GM23338 (cell line): ENCODE results near the gene ADORA3. TPM values are rescaled to one million over a fixed set of nuclear protein-coding genes. Genes with fewer than 3 reads are reported as not detected.

Source experiments
- ATAC-seq: fragments of 200-7000 bp; cut with Tn5 transposase; 3 replicates; pipeline ENCODE4 v1.9.1; 2020
- DNase-seq: peaks from one replicate; pipeline ENCODE4 v3.0.0-alpha.2; 2015; ENCODE audit warnings: low spot score
- H2AFZ ChIP-seq: fragments of 200-600 bp; sonication (generic); 2 replicates; pipeline ENCODE4 v1.8.0; 2016; ENCODE audit warnings: antibody characterized with exemption, mild to moderate bottlenecking, moderate library complexity
- H3F3A ChIP-seq: fragments of 200-600 bp; sonication (generic); replicated peaks from 2 replicates; pipeline ENCODE4 v1.8.0; 2017; ENCODE audit warnings: antibody characterized with exemption, mixed run types, low read depth
- H3K27ac ChIP-seq: fragments of 200-600 bp; sonication (generic); 2 replicates; pipeline ENCODE4 v1.6.1; 2016; ENCODE audit warnings: low read depth
- H3K27me3 ChIP-seq: fragments of 200-600 bp; sonication (generic); 2 replicates; pipeline ENCODE4 v1.8.0; 2016; ENCODE audit warnings: mild to moderate bottlenecking, mixed run types, moderate library complexity; ENCODE audit not compliant: insufficient read depth
- H3K36me3 ChIP-seq: fragments of 200-600 bp; sonication (generic); 2 replicates; pipeline ENCODE4 v1.8.0; 2016; ENCODE audit warnings: mild to moderate bottlenecking; ENCODE audit not compliant: insufficient read depth
- H3K4me1 ChIP-seq: fragments of 200-600 bp; sonication (generic); 2 replicates; pipeline ENCODE4 v1.8.0; 2016; ENCODE audit warnings: mild to moderate bottlenecking, moderate library complexity; ENCODE audit not compliant: insufficient read depth
- H3K4me2 ChIP-seq: fragments of 200-600 bp; sonication (generic); 2 replicates; pipeline ENCODE4 v1.7.1; 2017; ENCODE audit warnings: mixed run types
- H3K4me3 ChIP-seq: fragments of 200-600 bp; sonication (generic); 2 replicates; pipeline ENCODE4 v1.6.1; 2016; ENCODE audit warnings: mixed run types
- H3K79me2 ChIP-seq: fragments of 200-600 bp; sonication (generic); replicated peaks from 2 replicates; pipeline ENCODE4 v1.8.0; 2017; ENCODE audit warnings: mild to moderate bottlenecking; ENCODE audit not compliant: insufficient read depth
- H3K9me2 ChIP-seq: fragments of 200-600 bp; sonication (generic); 2 replicates; pipeline ENCODE4 v1.8.0; 2017; ENCODE audit not compliant: insufficient read depth
- H4K20me1 ChIP-seq: fragments of 200-600 bp; sonication (generic); replicated peaks from 2 replicates; pipeline ENCODE4 v1.8.0; 2017; ENCODE audit warnings: mild to moderate bottlenecking; ENCODE audit not compliant: insufficient read depth
- H3K27ac Mint-ChIP-seq: 2 replicates; pipeline ENCODE4 v1.8.0; 2020; ENCODE audit warnings: inconsistent platforms, mild to moderate bottlenecking, moderate library complexity, mixed read lengths
- H3K27me3 Mint-ChIP-seq: 3 replicates; pipeline ENCODE4 v1.8.0; 2022; ENCODE audit warnings: low read depth, mild to moderate bottlenecking, moderate library complexity, mixed read lengths, inconsistent platforms; ENCODE audit not compliant: insufficient read depth, poor library complexity
- H3K36me3 Mint-ChIP-seq: 3 replicates; pipeline ENCODE4 v1.8.0; 2021; ENCODE audit warnings: low read depth, mild to moderate bottlenecking, inconsistent platforms, moderate library complexity, mixed read lengths
- H3K4me1 Mint-ChIP-seq: 3 replicates; pipeline ENCODE4 v1.8.0; 2020; ENCODE audit warnings: mild to moderate bottlenecking, inconsistent platforms, mixed read lengths
- H3K4me3 Mint-ChIP-seq: 3 replicates; pipeline ENCODE4 v1.8.0; 2021; ENCODE audit warnings: moderate library complexity, mild to moderate bottlenecking, inconsistent platforms, mixed read lengths
- H3K9me3 Mint-ChIP-seq: 3 replicates; pipeline ENCODE4 v1.8.0; 2020; ENCODE audit warnings: moderate library complexity, mild to moderate bottlenecking, inconsistent platforms, mixed read lengths
- CREB1 ChIP-seq: fragments of 250-450 bp; sonication (Bioruptor Pico); IDR thresholded peaks from 2 replicates; pipeline ENCODE4 v1.5.0; 2020; ENCODE audit warnings: low read depth, mild to moderate bottlenecking, moderate library complexity
- EZH2 ChIP-seq: fragments of 200-600 bp; sonication (generic); IDR thresholded peaks from one replicate; pipeline ENCODE4 v1.8.0; 2017; ENCODE audit warnings: antibody characterized with exemption, mild to moderate bottlenecking, low read depth; ENCODE audit not compliant: unreplicated experiment
- EZH2phosphoT487 ChIP-seq: fragments of 200-600 bp; sonication (generic); IDR thresholded peaks from one replicate; pipeline ENCODE4 v1.8.1; 2018; ENCODE audit warnings: antibody characterized with exemption; ENCODE audit not compliant: unreplicated experiment
- NANOG ChIP-seq: IDR thresholded peaks from 2 replicates; pipeline ENCODE4 v1.6.1; 2016; ENCODE audit warnings: antibody characterized with exemption, borderline replicate concordance
- POLR2AphosphoS5 ChIP-seq: IDR thresholded peaks from 2 replicates; pipeline ENCODE4 v1.6.1; 2016; ENCODE audit warnings: antibody characterized with exemption, low read depth
- STAT1 ChIP-seq: IDR thresholded peaks from one replicate; pipeline ENCODE4 v1.6.1; 2016; ENCODE audit warnings: antibody characterized with exemption; ENCODE audit not compliant: unreplicated experiment
- ZNF114 ChIP-seq: fragments of 250-450 bp; sonication (Bioruptor Pico); IDR thresholded peaks from 2 replicates; pipeline ENCODE4 v1.5.0; 2020; ENCODE audit warnings: mild to moderate bottlenecking, moderate library complexity
- ZNF331 ChIP-seq: fragments of 250-450 bp; sonication (Bioruptor Pico); IDR thresholded peaks from 2 replicates; pipeline ENCODE4 v1.5.0; 2020; ENCODE audit warnings: low read depth, mild to moderate bottlenecking, moderate library complexity
- polyA plus RNA-seq: library from polyadenylated mRNA; unstranded; fragments of >200 nt; fragmentation: Nextera tagmentation; extraction: Ambion mirVana; gene quantifications from 2 replicates; pipeline ENCODE4 v1.2.1, GENCODE V29; 2016
- total RNA-seq: library from RNA; depleted of rRNA; stranded (reverse); fragments of >200 nt; shearing (Covaris generic); gene quantifications from 2 replicates; pipeline ENCODE4 v1.2.3, GENCODE V29; 2014
- TF ChIP-seq, protein P1 (sequence below): IDR thresholded peaks from one replicate; pipeline ENCODE4 v1.6.1; 2018; ENCODE audit warnings: antibody characterized with exemption; ENCODE audit not compliant: unreplicated experiment
- TF ChIP-seq, protein P2 (sequence below), 2 experiments: fragments of 200-600 bp in 1 of 2; sonication (generic) in 1 of 2; conservative IDR thresholded peaks; 2 replicates each; pipeline versions ENCODE4 v1.5.1 to v1.6.1; 2016 to 2017; ENCODE audit warnings: antibody characterized with exemption in 2 of 2, low read depth in 2 of 2, mild to moderate bottlenecking in 2 of 2, moderate library complexity in 1 of 2
- TF ChIP-seq, protein P3 (sequence below): fragments of 250-450 bp; sonication (Bioruptor Pico); IDR thresholded peaks from 2 replicates; pipeline ENCODE4 v1.5.0; 2020; ENCODE audit warnings: mild to moderate bottlenecking, moderate library complexity

ADORA3 gene
- total and polyA plus RNA-seq, 2 experiments from 2014 or later, result not detected

DNA sequence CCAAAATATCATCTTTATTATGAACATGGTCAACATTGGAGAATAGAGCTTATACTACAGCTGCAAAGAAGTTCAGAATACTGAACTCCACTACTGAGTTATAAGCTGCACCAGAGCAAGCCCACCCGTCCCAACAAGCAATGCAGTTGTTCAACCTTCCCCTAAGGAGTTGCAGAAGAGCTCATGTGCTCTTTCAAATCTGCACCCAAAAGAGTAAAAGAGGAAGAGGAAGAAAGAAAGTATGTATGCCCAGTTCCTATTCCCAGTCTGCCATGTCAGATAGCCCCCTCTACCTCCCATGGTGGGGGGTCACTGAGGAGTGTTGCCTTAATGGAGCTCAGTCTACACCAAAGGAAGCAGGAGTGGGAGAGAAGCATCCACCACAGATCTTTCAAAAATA is 22.8 kb downstream of the ADORA3 start (continued):
- TF ChIP-seq, protein P1, sequence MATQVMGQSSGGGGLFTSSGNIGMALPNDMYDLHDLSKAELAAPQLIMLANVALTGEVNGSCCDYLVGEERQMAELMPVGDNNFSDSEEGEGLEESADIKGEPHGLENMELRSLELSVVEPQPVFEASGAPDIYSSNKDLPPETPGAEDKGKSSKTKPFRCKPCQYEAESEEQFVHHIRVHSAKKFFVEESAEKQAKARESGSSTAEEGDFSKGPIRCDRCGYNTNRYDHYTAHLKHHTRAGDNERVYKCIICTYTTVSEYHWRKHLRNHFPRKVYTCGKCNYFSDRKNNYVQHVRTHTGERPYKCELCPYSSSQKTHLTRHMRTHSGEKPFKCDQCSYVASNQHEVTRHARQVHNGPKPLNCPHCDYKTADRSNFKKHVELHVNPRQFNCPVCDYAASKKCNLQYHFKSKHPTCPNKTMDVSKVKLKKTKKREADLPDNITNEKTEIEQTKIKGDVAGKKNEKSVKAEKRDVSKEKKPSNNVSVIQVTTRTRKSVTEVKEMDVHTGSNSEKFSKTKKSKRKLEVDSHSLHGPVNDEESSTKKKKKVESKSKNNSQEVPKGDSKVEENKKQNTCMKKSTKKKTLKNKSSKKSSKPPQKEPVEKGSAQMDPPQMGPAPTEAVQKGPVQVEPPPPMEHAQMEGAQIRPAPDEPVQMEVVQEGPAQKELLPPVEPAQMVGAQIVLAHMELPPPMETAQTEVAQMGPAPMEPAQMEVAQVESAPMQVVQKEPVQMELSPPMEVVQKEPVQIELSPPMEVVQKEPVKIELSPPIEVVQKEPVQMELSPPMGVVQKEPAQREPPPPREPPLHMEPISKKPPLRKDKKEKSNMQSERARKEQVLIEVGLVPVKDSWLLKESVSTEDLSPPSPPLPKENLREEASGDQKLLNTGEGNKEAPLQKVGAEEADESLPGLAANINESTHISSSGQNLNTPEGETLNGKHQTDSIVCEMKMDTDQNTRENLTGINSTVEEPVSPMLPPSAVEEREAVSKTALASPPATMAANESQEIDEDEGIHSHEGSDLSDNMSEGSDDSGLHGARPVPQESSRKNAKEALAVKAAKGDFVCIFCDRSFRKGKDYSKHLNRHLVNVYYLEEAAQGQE, result no peak
- no peak for TF ChIP-seq EZH2phosphoT487
- no peak for TF ChIP-seq ZNF331 (CRISPR knock-in tag)
- no peak for TF ChIP-seq CREB1 (CRISPR knock-in tag)
- TF ChIP-seq, protein P2, sequence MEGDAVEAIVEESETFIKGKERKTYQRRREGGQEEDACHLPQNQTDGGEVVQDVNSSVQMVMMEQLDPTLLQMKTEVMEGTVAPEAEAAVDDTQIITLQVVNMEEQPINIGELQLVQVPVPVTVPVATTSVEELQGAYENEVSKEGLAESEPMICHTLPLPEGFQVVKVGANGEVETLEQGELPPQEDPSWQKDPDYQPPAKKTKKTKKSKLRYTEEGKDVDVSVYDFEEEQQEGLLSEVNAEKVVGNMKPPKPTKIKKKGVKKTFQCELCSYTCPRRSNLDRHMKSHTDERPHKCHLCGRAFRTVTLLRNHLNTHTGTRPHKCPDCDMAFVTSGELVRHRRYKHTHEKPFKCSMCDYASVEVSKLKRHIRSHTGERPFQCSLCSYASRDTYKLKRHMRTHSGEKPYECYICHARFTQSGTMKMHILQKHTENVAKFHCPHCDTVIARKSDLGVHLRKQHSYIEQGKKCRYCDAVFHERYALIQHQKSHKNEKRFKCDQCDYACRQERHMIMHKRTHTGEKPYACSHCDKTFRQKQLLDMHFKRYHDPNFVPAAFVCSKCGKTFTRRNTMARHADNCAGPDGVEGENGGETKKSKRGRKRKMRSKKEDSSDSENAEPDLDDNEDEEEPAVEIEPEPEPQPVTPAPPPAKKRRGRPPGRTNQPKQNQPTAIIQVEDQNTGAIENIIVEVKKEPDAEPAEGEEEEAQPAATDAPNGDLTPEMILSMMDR (conservative IDR thresholded peaks at IDR 0.05; ENCODE audit: low read depth in 2 of 2), result no peak

DNA sequence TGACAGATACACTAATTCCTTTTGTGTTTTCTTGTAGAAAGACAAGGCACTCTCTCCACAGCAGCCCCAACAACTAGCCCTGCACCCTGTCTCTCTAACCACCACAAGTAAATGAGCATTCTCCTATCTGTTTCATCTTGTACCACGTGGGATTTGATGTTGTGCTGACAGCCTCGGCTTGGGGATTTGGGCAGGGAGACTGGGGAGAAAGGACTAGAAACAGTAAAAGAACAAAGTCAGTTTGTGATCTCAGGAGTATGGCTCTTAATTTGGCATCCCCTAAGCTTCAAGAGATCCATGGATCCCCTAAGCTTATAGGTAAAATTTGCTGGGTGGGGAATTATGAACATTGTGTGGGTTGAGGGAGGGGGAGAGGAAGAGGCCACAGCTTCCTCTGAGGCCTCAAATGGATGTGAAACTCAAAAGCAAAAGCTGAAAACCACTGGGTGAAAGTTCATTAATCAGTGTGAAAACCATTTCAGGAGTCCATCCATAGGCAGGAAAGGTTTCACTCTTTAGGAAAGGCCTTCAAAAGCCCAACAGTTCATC is 26.6 kb downstream of the ADORA3 start:
- no peak overlapping the region for H2AFZ ChIP-seq
- no peak overlapping the region for H3K4me3 ChIP-seq
- Mint-ChIP-seq H3K4me1 (peaks cover 2% of the 10 kb centered on the region; the same call in 1 of the 3 replicates), H3K4me3 (no peak overlapping the region), H3K27ac (no peak overlapping the region), H3K36me3 (no peaks in the 10 kb centered on the region), H3K27me3 (no peaks in the 10 kb centered on the region), H3K9me3 (no peaks in the 10 kb centered on the region)
- H3K4me2 ChIP-seq, result no peak overlapping the region
- no peaks in the 10 kb centered on the region for H3K4me1 ChIP-seq
- DNase-seq, result no peak
- no peaks in the 10 kb centered on the region for H3F3A ChIP-seq
- H3K9me2 ChIP-seq, result no peaks in the 10 kb centered on the region
- no peaks in the 10 kb centered on the region for H3K36me3 ChIP-seq
- H3K79me2 ChIP-seq, result no peaks in the 10 kb centered on the region
- no peaks in the 10 kb centered on the region for H4K20me1 ChIP-seq
- ATAC-seq, result no peak
- H3K27ac ChIP-seq, result no peak overlapping the region
- H3K27me3 ChIP-seq, result no peaks in the 10 kb centered on the region
- TF ChIP-seq POLR2AphosphoS5 (no peak), NANOG (no peak), ZNF331 (CRISPR knock-in tag) (no peak), STAT1 (no peak), ZNF114 (no peak), EZH2phosphoT487 (no peak), EZH2 (no peak), CREB1 (CRISPR knock-in tag) (no peak)
- TF ChIP-seq, protein P2 (conservative IDR thresholded peaks at IDR 0.05; ENCODE audit: low read depth in 2 of 2), result no peak
- TF ChIP-seq, protein P3, sequence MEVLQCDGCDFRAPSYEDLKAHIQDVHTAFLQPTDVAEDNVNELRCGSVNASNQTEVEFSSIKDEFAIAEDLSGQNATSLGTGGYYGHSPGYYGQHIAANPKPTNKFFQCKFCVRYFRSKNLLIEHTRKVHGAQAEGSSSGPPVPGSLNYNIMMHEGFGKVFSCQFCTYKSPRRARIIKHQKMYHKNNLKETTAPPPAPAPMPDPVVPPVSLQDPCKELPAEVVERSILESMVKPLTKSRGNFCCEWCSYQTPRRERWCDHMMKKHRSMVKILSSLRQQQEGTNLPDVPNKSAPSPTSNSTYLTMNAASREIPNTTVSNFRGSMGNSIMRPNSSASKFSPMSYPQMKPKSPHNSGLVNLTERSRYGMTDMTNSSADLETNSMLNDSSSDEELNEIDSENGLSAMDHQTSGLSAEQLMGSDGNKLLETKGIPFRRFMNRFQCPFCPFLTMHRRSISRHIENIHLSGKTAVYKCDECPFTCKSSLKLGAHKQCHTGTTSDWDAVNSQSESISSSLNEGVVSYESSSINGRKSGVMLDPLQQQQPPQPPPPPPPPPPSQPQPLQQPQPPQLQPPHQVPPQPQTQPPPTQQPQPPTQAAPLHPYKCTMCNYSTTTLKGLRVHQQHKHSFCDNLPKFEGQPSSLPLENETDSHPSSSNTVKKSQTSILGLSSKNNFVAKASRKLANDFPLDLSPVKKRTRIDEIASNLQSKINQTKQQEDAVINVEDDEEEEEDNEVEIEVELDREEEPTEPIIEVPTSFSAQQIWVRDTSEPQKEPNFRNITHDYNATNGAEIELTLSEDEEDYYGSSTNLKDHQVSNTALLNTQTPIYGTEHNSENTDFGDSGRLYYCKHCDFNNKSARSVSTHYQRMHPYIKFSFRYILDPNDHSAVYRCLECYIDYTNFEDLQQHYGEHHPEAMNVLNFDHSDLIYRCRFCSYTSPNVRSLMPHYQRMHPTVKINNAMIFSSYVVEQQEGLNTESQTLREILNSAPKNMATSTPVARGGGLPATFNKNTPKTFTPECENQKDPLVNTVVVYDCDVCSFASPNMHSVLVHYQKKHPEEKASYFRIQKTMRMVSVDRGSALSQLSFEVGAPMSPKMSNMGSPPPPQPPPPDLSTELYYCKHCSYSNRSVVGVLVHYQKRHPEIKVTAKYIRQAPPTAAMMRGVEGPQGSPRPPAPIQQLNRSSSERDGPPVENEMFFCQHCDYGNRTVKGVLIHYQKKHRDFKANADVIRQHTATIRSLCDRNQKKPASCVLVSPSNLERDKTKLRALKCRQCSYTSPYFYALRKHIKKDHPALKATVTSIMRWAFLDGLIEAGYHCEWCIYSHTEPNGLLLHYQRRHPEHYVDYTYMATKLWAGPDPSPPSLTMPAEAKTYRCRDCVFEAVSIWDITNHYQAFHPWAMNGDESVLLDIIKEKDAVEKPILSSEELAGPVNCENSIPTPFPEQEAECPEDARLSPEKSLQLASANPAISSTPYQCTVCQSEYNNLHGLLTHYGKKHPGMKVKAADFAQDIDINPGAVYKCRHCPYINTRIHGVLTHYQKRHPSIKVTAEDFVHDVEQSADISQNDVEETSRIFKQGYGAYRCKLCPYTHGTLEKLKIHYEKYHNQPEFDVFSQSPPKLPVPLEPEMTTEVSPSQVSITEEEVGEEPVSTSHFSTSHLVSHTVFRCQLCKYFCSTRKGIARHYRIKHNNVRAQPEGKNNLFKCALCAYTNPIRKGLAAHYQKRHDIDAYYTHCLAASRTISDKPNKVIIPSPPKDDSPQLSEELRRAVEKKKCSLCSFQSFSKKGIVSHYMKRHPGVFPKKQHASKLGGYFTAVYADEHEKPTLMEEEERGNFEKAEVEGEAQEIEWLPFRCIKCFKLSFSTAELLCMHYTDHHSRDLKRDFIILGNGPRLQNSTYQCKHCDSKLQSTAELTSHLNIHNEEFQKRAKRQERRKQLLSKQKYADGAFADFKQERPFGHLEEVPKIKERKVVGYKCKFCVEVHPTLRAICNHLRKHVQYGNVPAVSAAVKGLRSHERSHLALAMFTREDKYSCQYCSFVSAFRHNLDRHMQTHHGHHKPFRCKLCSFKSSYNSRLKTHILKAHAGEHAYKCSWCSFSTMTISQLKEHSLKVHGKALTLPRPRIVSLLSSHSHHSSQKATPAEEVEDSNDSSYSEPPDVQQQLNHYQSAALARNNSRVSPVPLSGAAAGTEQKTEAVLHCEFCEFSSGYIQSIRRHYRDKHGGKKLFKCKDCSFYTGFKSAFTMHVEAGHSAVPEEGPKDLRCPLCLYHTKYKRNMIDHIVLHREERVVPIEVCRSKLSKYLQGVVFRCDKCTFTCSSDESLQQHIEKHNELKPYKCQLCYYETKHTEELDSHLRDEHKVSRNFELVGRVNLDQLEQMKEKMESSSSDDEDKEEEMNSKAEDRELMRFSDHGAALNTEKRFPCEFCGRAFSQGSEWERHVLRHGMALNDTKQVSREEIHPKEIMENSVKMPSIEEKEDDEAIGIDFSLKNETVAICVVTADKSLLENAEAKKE, result no peak
